GM19455 (cell line): ENCODE measurements around the gene UBA1.
A peak's percentile ranks its signal among the peaks of the same experiment; 100 is the strongest.

ENCODE experiments used
- ATAC-seq: cut with Tn5 transposase; IDR thresholded peaks from one replicate; pipeline ENCODE4 v1.9.1; 2021; ENCODE audit not compliant: unreplicated experiment

UBA1 gene

GRCh38 chrX:47227334-47227583 lies 33.6 kb downstream of the UBA1 start:
- no peak for ATAC-seq

GRCh38 chrX:47228550-47229270 lies 35.1 kb downstream of the UBA1 start:
- no peak for ATAC-seq

- ATAC-seq: no peak
Measured at GRCh38 chrX:47229427-47229826, 35.8 kb downstream of the UBA1 start.

- ATAC-seq: no peak
Measured at GRCh38 chrX:47230136-47230868, 36.7 kb downstream of the UBA1 start.

GRCh38 chrX:47231167-47231566 lies 37.5 kb downstream of the UBA1 start:
- ATAC-seq: no peak

GRCh38 chrX:47232197-47232802 lies 38.7 kb downstream of the UBA1 start:
- no peak for ATAC-seq

- peak; percentile 8 for ATAC-seq
Measured at GRCh38 chrX:47232803-47233332, 39.2 kb downstream of the UBA1 start, which contains the start of gene USP11. USP11 (plus strand) TSS chrX:47233009; CDS start chrX:47233044, 35 bp downstream.

GRCh38 chrX:47233333-47234113 lies 39.9 kb downstream of the UBA1 start:
- peak; percentile 86 for ATAC-seq

- ATAC-seq: no peak
Measured at GRCh38 chrX:47234583-47234982, 41.0 kb downstream of the UBA1 start.

GRCh38 chrX:47235691-47236103 lies 42.1 kb downstream of the UBA1 start:
- no peak for ATAC-seq

GRCh38 chrX:47239199-47239598 lies 45.6 kb downstream of the UBA1 start:
- no peak for ATAC-seq

GRCh38 chrX:47239898-47240545 lies 46.4 kb downstream of the UBA1 start:
- no peak for ATAC-seq

GRCh38 chrX:47240619-47241018 lies 47.0 kb downstream of the UBA1 start:
- no peak for ATAC-seq

GRCh38 chrX:47241201-47242011 lies 47.8 kb downstream of the UBA1 start:
- no peak for ATAC-seq

GRCh38 chrX:47242321-47242720 lies 48.7 kb downstream of the UBA1 start:
- ATAC-seq: no peak

- no peak for ATAC-seq
Measured at GRCh38 chrX:47243351-47243750, 49.7 kb downstream of the UBA1 start.

GRCh38 chrX:47244676-47245075 lies 51.0 kb downstream of the UBA1 start:
- no peak for ATAC-seq

GRCh38 chrX:47245156-47245555 lies 51.5 kb downstream of the UBA1 start:
- no peak for ATAC-seq

- no peak for ATAC-seq
Measured at GRCh38 chrX:47247206-47247998, 53.8 kb downstream of the UBA1 start.
